Adrenal gland (tissue), 12 donors: ENCODE measurements around the gene H6PD. TPM values are rescaled to one million over a fixed set of nuclear protein-coding genes. Genes with fewer than 3 reads are reported as not detected.

Experiments
- DNase-seq, 7 donors: peaks; one replicate each; pipeline ENCODE4 v3.0.0-alpha.2; 2019 to 2020
- H3K27ac ChIP-seq, 5 donors: fragments of 200-600 bp; sonication (generic) in 4 of 5; 1 replicate in 3 of 5; 2 replicates in 2 of 5; pipeline versions ENCODE4 v1.5.1 to v1.8.0; 2016 to 2020; ENCODE audit warnings: mild to moderate bottlenecking in 1 of 5
- H3K27me3 ChIP-seq: fragments of 200-600 bp; 2 replicates; pipeline ENCODE4 v1.8.0; 2021
- H3K36me3 ChIP-seq, 2 donors: fragments of 200-600 bp; replicated peaks in 1 of 2; 1 replicate in 1 of 2; 2 replicates in 1 of 2; pipeline versions ENCODE4 v1.5.1 to v1.8.0; 2018 to 2022
- H3K4me1 ChIP-seq, 2 donors: fragments of 200-600 bp; replicated peaks in 1 of 2; 1 replicate in 1 of 2; 2 replicates in 1 of 2; pipeline versions ENCODE4 v1.5.1 to v1.8.0; 2018 to 2021
- H3K4me3 ChIP-seq, 4 donors: fragments of 200-600 bp; sonication (generic) in 3 of 4; one replicate each; pipeline ENCODE4 v1.5.1; 2016 to 2018
- H3K9me3 ChIP-seq, 3 donors: fragments of 200-600 bp; sonication (generic) in 1 of 3; replicated peaks in 1 of 3; 1 replicate in 2 of 3; 2 replicates in 1 of 3; pipeline versions ENCODE4 v1.5.1 to v1.8.0; 2016 to 2021
- POLR2A ChIP-seq, 2 donors: fragments of 450-650 bp; IDR thresholded peaks; one replicate each; pipeline ENCODE4 v1.6.1; 2017; ENCODE audit warnings: antibody characterized with exemption in 2 of 2, mild to moderate bottlenecking in 2 of 2, moderate library complexity in 1 of 2
- WGBS, 4 donors: extraction: QIAGEN DNeasy Blood & Tissue Kit in 2 of 4; methylation state at CpG; one replicate each; pipeline versions ENCODE4 v1.1.5 to v1.1.7; 2013 to 2017; 5-methylcytosine and 5-hydroxymethylcytosine counted together
- intact Hi-C, 2 donors: fragments of 100-400 bp; cut with DNase I; formaldehyde crosslinking; loops; one replicate each; pipeline versions ENCODE4 v1.14.1 to v1.15.0; 2022 to 2023
- polyA plus RNA-seq, 3 donors: library from polyadenylated mRNA; stranded (reverse); fragments of 200-250 nt in 2 of 3; fragments of 350-450 nt in 1 of 3; fragmentation: Illumina TruSeq in 1 of 3; extraction: RNeasy Lipid Tissue Mini Kit (QIAGEN cat#74804) in 1 of 3; gene quantifications; one replicate each; pipeline ENCODE4 v1.2.3, GENCODE V29; 2013 to 2014
- total RNA-seq, 9 donors: library from RNA; depleted of rRNA in 4 of 9; stranded (reverse); fragments of >200 nt in 4 of 9; fragments of 120-200 nt in 1 of 9; fragmentation: NEBNext Ultra II Directional in 1 of 9; extraction: Animal tissue kit (Norgen Biotek cat#: 25700) in 1 of 9; gene quantifications; one replicate each; pipeline versions ENCODE4 v1.1.0 to v1.2.4, GENCODE V29; 2013 to 2023
- TF ChIP-seq, protein P1 (sequence below), 6 experiments: fragments of 450-650 bp in 4 of 6; fragments of 200-600 bp in 2 of 6; sonication (generic) in 1 of 6; IDR thresholded peaks; 1 replicate in 5 of 6; 2 replicates in 1 of 6; pipeline versions ENCODE4 v1.5.1 to v1.8.0; 2016 to 2021; ENCODE audit warnings: antibody characterized with exemption in 6 of 6, mild to moderate bottlenecking in 2 of 6, moderate library complexity in 1 of 6
- donor health status: healthy with polysubstance abuse.
- donor health status: Bipolar disorder and iron deficiency.
- donor health status: DM: yes; HTN: yes; CAD: no.
- donor health status: DM: no; HTN: no; CAD: no.
- donor health status: DM: no; HTN: no; CAD: no.
- donor health status: DM: yes; HTN: yes; CAD: no.

Gene H6PD
- total and polyA plus RNA-seq, 12 donors, result 20.3 to 116 (median 80.4) TPM

DNA sequence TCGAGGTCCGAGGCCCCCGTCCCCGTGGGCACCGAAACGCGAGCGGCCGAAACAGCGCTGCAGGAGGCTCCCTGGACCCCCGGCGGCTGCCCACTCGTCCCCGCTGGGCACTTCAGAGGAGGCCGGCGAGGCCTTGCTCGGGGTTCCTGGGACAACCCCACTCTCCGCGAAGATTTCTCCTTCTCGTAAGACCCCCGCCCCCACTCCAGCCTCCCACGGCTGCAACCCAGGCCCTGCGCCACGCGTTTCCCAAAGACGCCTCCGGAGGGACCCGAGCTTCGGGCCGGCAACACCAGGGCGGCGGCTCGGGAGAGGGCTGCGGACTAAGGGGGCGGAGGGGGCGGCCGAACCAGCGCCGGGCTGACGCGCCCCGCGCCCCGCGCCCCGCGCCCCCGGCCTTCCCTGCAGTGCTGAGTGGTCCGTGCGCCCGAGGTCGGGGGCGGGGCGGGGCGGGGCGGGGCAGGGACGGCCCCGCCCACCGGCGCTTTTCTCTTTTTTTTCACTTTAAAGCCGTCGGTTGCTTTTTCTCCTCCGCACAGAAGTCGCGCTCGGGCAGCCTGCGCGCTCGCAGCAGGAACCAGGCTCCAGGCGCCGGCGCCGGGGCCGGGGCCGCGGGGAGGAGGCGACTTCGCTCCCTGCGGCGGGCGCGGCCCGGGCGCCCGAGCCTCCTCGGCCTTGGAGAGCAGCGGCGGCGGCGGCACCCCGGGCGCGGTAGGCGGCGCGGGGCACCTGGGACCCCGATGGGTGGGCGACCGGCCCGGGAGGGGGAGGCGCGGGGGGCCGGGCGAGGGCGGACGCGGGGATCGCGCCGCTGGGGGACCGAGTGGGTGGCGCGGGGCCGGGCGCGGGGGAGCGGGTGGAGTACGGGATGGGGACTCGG is 58.0 kb downstream of the H6PD start, which contains the start of gene SPSB1:
TSS of gene SPSB1 (plus strand) at position 534 of the 880 bp plus-strand sequence. CDS start 62,998 bp downstream, outside the sequence.
- H3K36me3 ChIP-seq, result no peaks in the 10 kb centered on the region
- peak within 1 kb of the TSS; percentile 19 to 94 (median 31) for H3K4me3 ChIP-seq
- peak within 1 kb of the TSS in 4 of 5 donors; percentile 59 to 93 (median 87) for H3K27ac ChIP-seq
- WGBS, 4 donors, result 0 to 2% (median 1%) methylated on average over 5 to 112 of the region's 119 CpGs
- intact Hi-C loops, result no loop called here
- H3K9me3 ChIP-seq, result peaks cover 0 to 13% (median 0%) of the 10 kb centered on the region in 3 donors
- H3K27me3 ChIP-seq, result no peaks in the 10 kb centered on the region
- peak; percentile 67 to 80 (median 79) for DNase-seq
- peak; percentile 81 to 92 for TF ChIP-seq POLR2A (IDR thresholded peaks at IDR 0.05)
- TF ChIP-seq, protein P1, sequence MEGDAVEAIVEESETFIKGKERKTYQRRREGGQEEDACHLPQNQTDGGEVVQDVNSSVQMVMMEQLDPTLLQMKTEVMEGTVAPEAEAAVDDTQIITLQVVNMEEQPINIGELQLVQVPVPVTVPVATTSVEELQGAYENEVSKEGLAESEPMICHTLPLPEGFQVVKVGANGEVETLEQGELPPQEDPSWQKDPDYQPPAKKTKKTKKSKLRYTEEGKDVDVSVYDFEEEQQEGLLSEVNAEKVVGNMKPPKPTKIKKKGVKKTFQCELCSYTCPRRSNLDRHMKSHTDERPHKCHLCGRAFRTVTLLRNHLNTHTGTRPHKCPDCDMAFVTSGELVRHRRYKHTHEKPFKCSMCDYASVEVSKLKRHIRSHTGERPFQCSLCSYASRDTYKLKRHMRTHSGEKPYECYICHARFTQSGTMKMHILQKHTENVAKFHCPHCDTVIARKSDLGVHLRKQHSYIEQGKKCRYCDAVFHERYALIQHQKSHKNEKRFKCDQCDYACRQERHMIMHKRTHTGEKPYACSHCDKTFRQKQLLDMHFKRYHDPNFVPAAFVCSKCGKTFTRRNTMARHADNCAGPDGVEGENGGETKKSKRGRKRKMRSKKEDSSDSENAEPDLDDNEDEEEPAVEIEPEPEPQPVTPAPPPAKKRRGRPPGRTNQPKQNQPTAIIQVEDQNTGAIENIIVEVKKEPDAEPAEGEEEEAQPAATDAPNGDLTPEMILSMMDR (IDR thresholded peaks at IDR 0.05), result no peak
- H3K4me1 ChIP-seq, result peaks cover 14 to 36% of the 10 kb centered on the region in 2 donors

DNA sequence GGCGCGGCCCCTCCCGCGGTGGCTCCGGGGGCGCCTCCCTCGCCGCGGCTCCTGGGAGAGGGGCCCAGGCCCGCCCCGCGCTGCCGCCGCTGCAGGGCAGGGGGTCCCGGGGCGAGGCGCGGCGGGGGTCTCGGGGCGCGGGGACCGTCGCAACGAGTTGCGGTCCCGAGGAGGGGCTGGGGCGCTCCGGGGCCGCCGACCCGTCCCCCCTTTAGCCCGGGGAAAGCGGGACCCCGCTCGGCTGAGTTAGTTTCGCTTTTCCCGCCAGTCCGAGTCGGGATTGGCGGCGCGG is 58.6 kb downstream of the H6PD start:
- peak overlapping the region; percentile 19 to 94 (median 31) for H3K4me3 ChIP-seq
- H3K36me3 ChIP-seq, result no peaks in the 10 kb centered on the region
- H3K27me3 ChIP-seq, result no peaks in the 10 kb centered on the region
- intact Hi-C loops, result no loop called here
- H3K27ac ChIP-seq, result peak overlapping the region in 3 of 5 donors; percentile 84 to 93 (median 90)
- WGBS, 4 donors, result 0% methylated on average over 9 to 40 of the region's 43 CpGs; no CpG with 5 or more reads in 2 of the 4 donors
- peaks cover 14 to 36% of the 10 kb centered on the region in 2 donors for H3K4me1 ChIP-seq
- DNase-seq, result no peak
- TF ChIP-seq, protein P1 (IDR thresholded peaks at IDR 0.05), result no peak
- TF ChIP-seq POLR2A (IDR thresholded peaks at IDR 0.05), result no peak
- H3K9me3 ChIP-seq, result peaks cover 0 to 9% (median 0%) of the 10 kb centered on the region in 3 donors

DNA sequence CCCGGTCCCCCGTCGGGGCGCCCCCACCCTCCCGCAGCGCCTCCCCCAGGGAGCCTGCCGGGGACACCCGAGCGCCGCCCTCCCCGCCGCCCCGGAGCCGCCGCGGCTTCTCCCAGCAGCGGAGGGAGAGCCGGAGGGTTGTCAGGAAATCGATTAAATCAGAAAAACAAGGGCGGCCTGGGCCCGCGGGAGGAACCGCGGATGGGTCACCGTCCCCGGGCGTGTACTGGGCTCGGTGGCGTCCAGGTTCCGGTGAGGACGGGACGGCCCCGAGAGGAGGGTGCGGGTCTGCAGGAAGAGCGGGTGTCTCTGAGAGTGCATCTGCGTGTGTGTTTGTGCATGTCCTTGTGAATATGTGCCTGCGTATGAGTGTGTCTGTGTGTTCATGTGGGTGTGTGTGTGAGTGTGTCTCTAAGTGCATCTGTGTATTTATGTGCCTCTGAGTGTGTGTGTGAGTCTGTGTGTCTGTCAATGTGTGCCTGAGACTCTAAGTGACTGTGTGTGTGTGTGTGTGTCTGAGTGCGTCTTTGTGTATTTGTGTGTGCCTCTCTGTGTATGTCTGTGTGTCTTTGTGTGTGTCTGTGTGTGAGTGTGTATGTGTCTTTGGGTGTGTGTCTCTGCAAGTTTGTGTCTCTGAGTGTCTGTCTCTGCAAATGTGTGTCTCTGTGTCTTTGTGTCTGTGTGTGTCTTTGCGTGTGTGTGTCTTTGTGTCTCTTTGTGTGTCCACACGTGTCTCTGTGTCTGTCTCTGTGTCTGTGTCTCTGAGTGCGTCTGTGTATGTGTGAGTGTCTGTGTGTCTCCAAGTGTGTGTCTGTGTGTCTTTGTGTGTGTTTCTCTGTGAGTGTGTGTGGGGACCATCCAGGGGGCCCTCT is 59.2 kb downstream of the H6PD start:
- WGBS, 4 donors, result 5 to 47% (median 12%) methylated on average over 5 to 41 of the region's 41 CpGs
- Histone ChIP-seq H3K4me3 (peak overlapping the region; percentile 19 to 94 (median 31)), H3K27ac (peak overlapping the region in 3 of 5 donors; percentile 84 to 93 (median 90)), H3K27me3 (no peaks in the 10 kb centered on the region), H3K36me3 (no peaks in the 10 kb centered on the region), H3K9me3 (peaks cover 0 to 3% (median 0%) of the 10 kb centered on the region in 3 donors), H3K4me1 (peaks cover 14 to 36% of the 10 kb centered on the region in 2 donors)
- DNase-seq, result peak in 2 of 7 donors; percentile 28 to 38
- no peak for TF ChIP-seq POLR2A (IDR thresholded peaks at IDR 0.05)
- TF ChIP-seq, protein P1 (IDR thresholded peaks at IDR 0.05), result no peak
- intact Hi-C loops, result no loop called here

DNA sequence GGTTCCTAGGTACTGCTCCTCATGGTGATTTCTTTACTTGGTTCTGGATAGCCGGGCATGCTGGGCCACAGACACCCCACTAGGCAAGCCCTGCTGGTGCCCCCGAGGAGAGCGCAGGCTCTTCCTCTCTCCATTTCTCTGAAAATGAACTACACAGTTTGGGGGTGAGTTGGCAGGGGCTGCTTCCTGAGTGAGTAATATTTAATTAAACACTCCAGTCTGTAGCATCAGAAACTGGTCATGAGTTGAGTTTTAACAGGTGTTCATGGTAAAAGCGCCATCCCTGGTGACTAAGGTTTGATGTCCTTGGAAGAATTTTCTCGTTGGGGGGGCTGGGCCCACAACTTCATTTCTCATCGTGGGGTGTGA is 59.8 kb downstream of the H6PD start:
- peak overlapping the region in 1 of 5 donors; percentile 58 for H3K27ac ChIP-seq
- no peaks in the 10 kb centered on the region for H3K9me3 ChIP-seq
- TF ChIP-seq, protein P1 (IDR thresholded peaks at IDR 0.05), result no peak
- TF ChIP-seq POLR2A (IDR thresholded peaks at IDR 0.05), result no peak
- peak in 2 of 7 donors; percentile 42 to 52 for DNase-seq
- WGBS, 4 donors, result 25 to 58% (median 40%) methylated on average over 6 of the region's 6 CpGs
- intact Hi-C loops, result no loop called here
- H3K36me3 ChIP-seq, result no peaks in the 10 kb centered on the region
- no peaks in the 10 kb centered on the region for H3K27me3 ChIP-seq
- peak overlapping the region in 1 of 4 donors; percentile 94 for H3K4me3 ChIP-seq
- peaks cover 11 to 36% of the 10 kb centered on the region in 2 donors for H3K4me1 ChIP-seq
